ENCODE results near the gene FRAS1.

FRAS1 gene

DNA sequence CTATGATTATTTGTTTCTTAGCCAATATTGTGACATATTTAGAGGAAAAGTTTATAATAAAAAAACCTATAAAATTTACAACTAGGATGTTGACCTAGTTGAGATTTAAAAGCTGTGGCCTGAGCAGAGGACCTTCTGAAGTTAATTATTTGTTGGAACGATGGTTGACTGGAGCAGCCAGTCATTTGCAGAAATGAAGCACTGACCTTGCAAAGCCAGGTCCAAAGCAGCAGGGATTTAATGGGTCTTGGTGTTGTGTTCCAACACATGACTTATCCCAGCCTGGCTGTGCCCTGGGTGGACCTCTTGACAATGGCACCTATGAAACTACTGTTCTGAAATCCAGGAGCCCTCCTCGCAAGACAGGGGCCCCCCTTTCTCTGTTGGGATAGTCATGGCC is 235.2 kb downstream of the FRAS1 start:
- DNase-seq (ENCODE audit: low read depth), result no peak
- H3K4me3 ChIP-seq (ENCODE audit: low read depth, low read length), result no peak overlapping the region
- TF ChIP-seq, protein P1, sequence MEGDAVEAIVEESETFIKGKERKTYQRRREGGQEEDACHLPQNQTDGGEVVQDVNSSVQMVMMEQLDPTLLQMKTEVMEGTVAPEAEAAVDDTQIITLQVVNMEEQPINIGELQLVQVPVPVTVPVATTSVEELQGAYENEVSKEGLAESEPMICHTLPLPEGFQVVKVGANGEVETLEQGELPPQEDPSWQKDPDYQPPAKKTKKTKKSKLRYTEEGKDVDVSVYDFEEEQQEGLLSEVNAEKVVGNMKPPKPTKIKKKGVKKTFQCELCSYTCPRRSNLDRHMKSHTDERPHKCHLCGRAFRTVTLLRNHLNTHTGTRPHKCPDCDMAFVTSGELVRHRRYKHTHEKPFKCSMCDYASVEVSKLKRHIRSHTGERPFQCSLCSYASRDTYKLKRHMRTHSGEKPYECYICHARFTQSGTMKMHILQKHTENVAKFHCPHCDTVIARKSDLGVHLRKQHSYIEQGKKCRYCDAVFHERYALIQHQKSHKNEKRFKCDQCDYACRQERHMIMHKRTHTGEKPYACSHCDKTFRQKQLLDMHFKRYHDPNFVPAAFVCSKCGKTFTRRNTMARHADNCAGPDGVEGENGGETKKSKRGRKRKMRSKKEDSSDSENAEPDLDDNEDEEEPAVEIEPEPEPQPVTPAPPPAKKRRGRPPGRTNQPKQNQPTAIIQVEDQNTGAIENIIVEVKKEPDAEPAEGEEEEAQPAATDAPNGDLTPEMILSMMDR (IDR thresholded peaks at IDR 0.05; ENCODE audit: low read depth, low read length, missing control alignments), result no peak

DNA sequence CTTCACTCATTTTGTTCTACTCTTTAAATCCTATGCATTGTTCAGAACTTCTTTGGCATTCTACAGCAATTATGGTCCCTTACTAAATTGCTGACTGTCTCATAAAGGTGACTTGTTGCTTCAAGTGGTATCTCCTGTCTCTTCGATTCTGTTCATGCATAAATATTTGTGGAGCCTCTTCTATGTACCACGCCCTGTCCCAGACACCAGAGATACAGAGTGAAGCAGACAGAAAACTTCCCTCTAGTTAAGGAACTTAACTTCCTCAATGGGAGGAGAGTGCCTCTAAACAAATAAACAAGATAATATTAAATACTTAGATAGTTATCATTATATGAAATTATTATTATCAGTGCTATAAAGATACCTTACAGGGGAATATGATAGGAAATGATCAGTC is 235.7 kb downstream of the FRAS1 start:
- DNase-seq (ENCODE audit: low read depth), result no peak
- no peak overlapping the region for H3K4me3 ChIP-seq (ENCODE audit: low read depth, low read length)
- TF ChIP-seq, protein P1 (IDR thresholded peaks at IDR 0.05; ENCODE audit: low read depth, low read length, missing control alignments), result no peak

GRCh38 chr4:78293348-78293747 is 236.2 kb downstream of the FRAS1 start:
- no peak for DNase-seq (ENCODE audit: low read depth)
- no peak overlapping the region for H3K4me3 ChIP-seq (ENCODE audit: low read depth, low read length)

GRCh38 chr4:78293821-78294301 is 236.7 kb downstream of the FRAS1 start:
- no peak for DNase-seq (ENCODE audit: low read depth)
- TF ChIP-seq, protein P1 (IDR thresholded peaks at IDR 0.05; ENCODE audit: low read depth, low read length, missing control alignments), result no peak
- H3K4me3 ChIP-seq (ENCODE audit: low read depth, low read length), result no peak overlapping the region

More at GRCh38 chr4:78293348-78293747, 236.2 kb downstream of the FRAS1 start:
- TF ChIP-seq, protein P1 (IDR thresholded peaks at IDR 0.05; ENCODE audit: low read depth, low read length, missing control alignments), result no peak

GRCh38 chr4:78296261-78296660 is 239.1 kb downstream of the FRAS1 start:
- DNase-seq (ENCODE audit: low read depth), result no peak
- TF ChIP-seq, protein P1 (IDR thresholded peaks at IDR 0.05; ENCODE audit: low read depth, low read length, missing control alignments), result no peak
- no peak overlapping the region for H3K4me3 ChIP-seq (ENCODE audit: low read depth, low read length)

DNA sequence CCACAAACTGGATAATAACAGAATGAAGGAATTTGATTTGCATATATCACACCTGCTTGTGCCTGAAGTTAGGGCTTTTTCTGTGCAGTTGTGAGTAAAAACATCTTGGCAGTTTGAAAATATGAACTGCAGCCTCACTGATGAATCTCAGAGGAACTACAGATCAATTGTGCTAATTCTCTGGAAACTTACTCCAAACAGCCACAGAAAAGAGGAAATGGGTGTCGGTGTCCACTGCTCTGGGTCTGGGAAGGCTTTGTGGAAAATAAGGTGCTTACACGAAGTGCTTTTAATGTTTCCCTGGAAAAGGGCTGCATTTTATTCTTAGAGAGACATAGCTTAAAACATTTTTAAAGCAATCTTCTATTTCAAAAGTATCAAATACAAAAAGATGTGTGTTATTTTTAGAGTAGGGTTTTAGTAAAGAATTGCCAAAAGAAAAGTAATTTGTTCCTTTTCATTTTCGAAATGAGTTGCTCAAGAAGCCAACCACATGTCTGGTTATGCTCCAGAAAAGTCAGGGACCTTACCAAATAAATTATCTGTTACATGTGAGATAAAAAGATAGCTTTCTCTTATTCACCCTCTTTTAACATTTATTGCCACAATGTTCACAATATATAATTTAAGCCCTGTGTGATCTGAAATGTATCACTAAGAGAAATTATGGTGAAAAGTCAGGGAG is 240.1 kb downstream of the FRAS1 start:
- H3K4me3 ChIP-seq (ENCODE audit: low read depth, low read length), result no peak overlapping the region
- peak; percentile 4 for DNase-seq (ENCODE audit: low read depth)
- TF ChIP-seq, protein P1 (IDR thresholded peaks at IDR 0.05; ENCODE audit: low read depth, low read length, missing control alignments), result no peak

DNA sequence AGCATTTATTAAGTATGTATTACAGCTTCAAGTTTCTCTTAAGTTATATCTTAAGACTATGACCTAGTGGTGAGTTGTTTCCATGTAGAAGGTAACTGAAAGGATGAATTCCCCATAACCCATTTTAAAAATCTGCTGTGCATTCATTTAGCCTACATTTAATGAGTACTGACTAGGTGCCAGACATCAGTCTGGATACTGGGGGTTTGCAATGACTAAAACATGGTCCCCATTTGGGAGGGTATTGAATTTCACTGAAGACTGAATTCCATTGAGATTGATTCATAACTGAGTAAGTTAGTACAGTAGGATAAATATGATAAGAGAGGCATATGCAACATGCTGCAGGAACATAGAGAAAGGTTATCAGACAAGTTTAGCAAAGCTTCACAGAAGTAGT is 241.5 kb downstream of the FRAS1 start:
- TF ChIP-seq, protein P1 (IDR thresholded peaks at IDR 0.05; ENCODE audit: low read depth, low read length, missing control alignments), result no peak
- no peak overlapping the region for H3K4me3 ChIP-seq (ENCODE audit: low read depth, low read length)
- DNase-seq (ENCODE audit: low read depth), result no peak
